Ectodermal cell (in vitro differentiated cells): Measurements from ENCODE around the gene ALDH4A1.

Experiments used
- H3K27ac ChIP-seq: 2 replicates; pipeline ENCODE4 v1.7.0; 2013; ENCODE audit warnings: mild to moderate bottlenecking, low read depth, low read length; ENCODE audit not compliant: insufficient read depth, poor library complexity, severe bottlenecking
- H3K27me3 ChIP-seq: 2 replicates; pipeline ENCODE4 v1.7.0; 2013; ENCODE audit warnings: mild to moderate bottlenecking, low read length; ENCODE audit not compliant: insufficient read depth, control insufficient read depth, poor library complexity, severe bottlenecking
- H3K36me3 ChIP-seq: one replicate; pipeline ENCODE4 v1.7.0; 2013; ENCODE audit warnings: low read length; ENCODE audit not compliant: control insufficient read depth, insufficient read depth
- H3K4me1 ChIP-seq: one replicate; pipeline ENCODE4 v1.7.0; 2013; ENCODE audit warnings: low read length; ENCODE audit not compliant: control insufficient read depth, insufficient read depth
- H3K4me3 ChIP-seq: 2 replicates; pipeline ENCODE4 v1.7.0; 2013; ENCODE audit warnings: low read depth, low read length, control low read depth; ENCODE audit not compliant: insufficient read depth
- H3K9me3 ChIP-seq: 2 replicates; pipeline ENCODE4 v1.7.0; 2013; ENCODE audit warnings: mild to moderate bottlenecking, low read length, moderate library complexity; ENCODE audit not compliant: control insufficient read depth
- WGBS, 2 experiments: methylation state at CpG; one replicate each; pipeline ENCODE4 v1.1.7; 2013; ENCODE audit warnings: missing lambda C conversion rate in 2 of 2; 5-methylcytosine and 5-hydroxymethylcytosine counted together

The ALDH4A1 gene

GRCh38 chr1:18946550-18947381, 44.4 kb upstream of the ALDH4A1 start:
- H3K27ac ChIP-seq, result no peak overlapping the region
- H3K4me3 ChIP-seq, result no peak overlapping the region
- WGBS, 2 experiments, result 85 to 88% methylated on average over 15 of the region's 15 CpGs
- no peaks in the 10 kb centered on the region for H3K36me3 ChIP-seq
- no peaks in the 10 kb centered on the region for H3K27me3 ChIP-seq
- H3K9me3 ChIP-seq, result no peaks in the 10 kb centered on the region
- peaks cover 55% of the 10 kb centered on the region for H3K4me1 ChIP-seq

GRCh38 chr1:18945401-18945849, 43.1 kb upstream of the ALDH4A1 start:
- Histone ChIP-seq H3K27ac (no peak overlapping the region), H3K4me1 (peaks cover 57% of the 10 kb centered on the region), H3K36me3 (no peaks in the 10 kb centered on the region), H3K4me3 (no peak overlapping the region), H3K27me3 (no peaks in the 10 kb centered on the region), H3K9me3 (no peaks in the 10 kb centered on the region)
- WGBS, 2 experiments, result 58 to 59% methylated on average over 14 of the region's 14 CpGs

GRCh38 chr1:18944810-18945209, 42.5 kb upstream of the ALDH4A1 start:
- WGBS, 2 experiments, result 93 to 95% methylated on average over 2 of the region's 2 CpGs

GRCh38 chr1:18943914-18944572, 41.7 kb upstream of the ALDH4A1 start:
- Histone ChIP-seq H3K4me3 (no peak overlapping the region), H3K27ac (no peak overlapping the region), H3K9me3 (no peaks in the 10 kb centered on the region), H3K4me1 (peaks cover 45% of the 10 kb centered on the region), H3K36me3 (no peaks in the 10 kb centered on the region), H3K27me3 (no peaks in the 10 kb centered on the region)
- WGBS, 2 experiments, result 89 to 92% methylated on average over 9 of the region's 9 CpGs

More at GRCh38 chr1:18944810-18945209, 42.5 kb upstream of the ALDH4A1 start:
- H3K27me3 ChIP-seq, result no peaks in the 10 kb centered on the region
- H3K4me1 ChIP-seq, result peaks cover 51% of the 10 kb centered on the region
- no peak overlapping the region for H3K4me3 ChIP-seq
- H3K36me3 ChIP-seq, result no peaks in the 10 kb centered on the region
- no peaks in the 10 kb centered on the region for H3K9me3 ChIP-seq
- no peak overlapping the region for H3K27ac ChIP-seq

- peaks cover 47% of the 10 kb centered on the region for H3K4me1 ChIP-seq
- H3K9me3 ChIP-seq, result no peaks in the 10 kb centered on the region
- H3K27ac ChIP-seq, result no peak overlapping the region
- WGBS, 2 experiments, result 93 to 94% methylated on average over 2 to 4 of the region's 4 CpGs
- H3K4me3 ChIP-seq, result no peak overlapping the region
- H3K36me3 ChIP-seq, result no peaks in the 10 kb centered on the region
- no peaks in the 10 kb centered on the region for H3K27me3 ChIP-seq
Observed at GRCh38 chr1:18943162-18943561, 40.8 kb upstream of the ALDH4A1 start.

- 86 to 91% methylated on average over 4 of the region's 4 CpGs for WGBS, 2 experiments
- Histone ChIP-seq H3K27me3 (no peaks in the 10 kb centered on the region), H3K27ac (no peak overlapping the region), H3K36me3 (no peaks in the 10 kb centered on the region), H3K4me1 (peaks cover 45% of the 10 kb centered on the region), H3K9me3 (no peaks in the 10 kb centered on the region), H3K4me3 (no peak overlapping the region)
Observed at GRCh38 chr1:18942340-18942739, 40.0 kb upstream of the ALDH4A1 start.

- peaks cover 43% of the 10 kb centered on the region for H3K4me1 ChIP-seq
- peak overlapping the region; percentile 17 for H3K27ac ChIP-seq
- WGBS, 2 experiments, result 28 to 31% methylated on average over 18 of the region's 18 CpGs
- H3K27me3 ChIP-seq, result no peaks in the 10 kb centered on the region
- H3K4me3 ChIP-seq, result no peak overlapping the region
- H3K9me3 ChIP-seq, result no peaks in the 10 kb centered on the region
- no peaks in the 10 kb centered on the region for H3K36me3 ChIP-seq
Observed at GRCh38 chr1:18941221-18942141, 39.1 kb upstream of the ALDH4A1 start.

GRCh38 chr1:18940303-18941020, 38.1 kb upstream of the ALDH4A1 start:
- peaks cover 39% of the 10 kb centered on the region for H3K4me1 ChIP-seq
- no peak overlapping the region for H3K4me3 ChIP-seq
- H3K36me3 ChIP-seq, result no peaks in the 10 kb centered on the region
- WGBS, 2 experiments, result 92 to 94% methylated on average over 13 of the region's 13 CpGs
- H3K27me3 ChIP-seq, result no peaks in the 10 kb centered on the region
- H3K27ac ChIP-seq, result no peak overlapping the region
- H3K9me3 ChIP-seq, result no peaks in the 10 kb centered on the region

GRCh38 chr1:18939398-18940302, 37.3 kb upstream of the ALDH4A1 start:
- Histone ChIP-seq H3K4me3 (no peak overlapping the region), H3K27me3 (no peaks in the 10 kb centered on the region), H3K9me3 (no peaks in the 10 kb centered on the region), H3K36me3 (no peaks in the 10 kb centered on the region), H3K4me1 (peaks cover 31% of the 10 kb centered on the region), H3K27ac (no peak overlapping the region)
- WGBS, 2 experiments, result 85 to 87% methylated on average over 7 of the region's 7 CpGs
